WTC11 (cell line): Measurements from ENCODE around the gene ING5. TPM values are rescaled to one million over a fixed set of nuclear protein-coding genes. Genes with fewer than 3 reads are reported as not detected.

Source experiments
- ATAC-seq: fragments of 200-7000 bp; cut with Tn5 transposase; 2 replicates; pipeline ENCODE4 v1.10.0; 2021; ENCODE audit warnings: mild to moderate bottlenecking, moderate library complexity
- CTCF ChIA-PET: fragments of 300-600 bp; sonication (Branson Sonifier 250); formaldehyde crosslinking; loops from one replicate; lab custom pipeline; 2021; ENCODE audit warnings: antibody characterized with exemption; lab: Charles Lee
- POLR2A ChIA-PET: fragments of 350-600 bp; sonication (Branson Sonifier 250); formaldehyde crosslinking; loops from one replicate; lab custom pipeline; 2021; ENCODE audit warnings: antibody characterized with exemption; lab: Charles Lee
- DNase-seq: peaks from one replicate; pipeline ENCODE4 v3.0.0; 2021; ENCODE audit warnings: low spot score
- H3K27ac Mint-ChIP-seq: 2 replicates; pipeline ENCODE4 v1.8.0; 2021; ENCODE audit warnings: mixed read lengths
- H3K27me3 Mint-ChIP-seq: 2 replicates; pipeline ENCODE4 v1.8.0; 2021; ENCODE audit warnings: low read depth, mild to moderate bottlenecking, moderate library complexity, mixed read lengths
- H3K36me3 Mint-ChIP-seq: 2 replicates; pipeline ENCODE4 v1.8.0; 2021; ENCODE audit warnings: mixed read lengths
- H3K4me1 Mint-ChIP-seq: 2 replicates; pipeline ENCODE4 v1.8.0; 2022; ENCODE audit warnings: mixed read lengths
- H3K4me3 Mint-ChIP-seq: 2 replicates; pipeline ENCODE4 v1.8.0; 2021; ENCODE audit warnings: mild to moderate bottlenecking, moderate library complexity, mixed read lengths
- H3K9me3 Mint-ChIP-seq: 2 replicates; pipeline ENCODE4 v1.8.0; 2021; ENCODE audit warnings: mixed read lengths
- AFF4 ChIP-seq: sonication (generic); formaldehyde crosslinking; IDR thresholded peaks from 2 replicates; pipeline ENCODE4 v1.8.1; 2023; ENCODE audit warnings: mild to moderate bottlenecking, missing genetic modification reagents, borderline replicate concordance
- ARID4B ChIP-seq: sonication (generic); formaldehyde crosslinking; IDR thresholded peaks from 2 replicates; pipeline ENCODE4 v1.8.0; 2023; ENCODE audit warnings: missing genetic modification reagents, mild to moderate bottlenecking, borderline replicate concordance
- ATF1 ChIP-seq: sonication (generic); formaldehyde crosslinking; IDR thresholded peaks from 2 replicates; pipeline ENCODE4 v1.8.1; 2023; ENCODE audit warnings: mild to moderate bottlenecking, moderate library complexity, missing genetic modification reagents
- GRHL2 ChIP-seq: fragments of 250-450 bp; sonication (Bioruptor Pico); IDR thresholded peaks from 2 replicates; pipeline ENCODE4 v1.8.0; 2022; ENCODE audit warnings: mild to moderate bottlenecking, moderate library complexity; ENCODE audit not compliant: insufficient replicate concordance, severe bottlenecking
- HMGA2 ChIP-seq: fragments of 250-450 bp; sonication (Bioruptor Pico); IDR thresholded peaks from 2 replicates; pipeline ENCODE4 v1.4.0; 2021; ENCODE audit warnings: mild to moderate bottlenecking, moderate library complexity
- IRF2 ChIP-seq: sonication (generic); formaldehyde crosslinking; IDR thresholded peaks from 2 replicates; pipeline ENCODE4 v1.8.0; 2022; ENCODE audit warnings: low read depth, missing genetic modification reagents, borderline replicate concordance
- MLX ChIP-seq: sonication (generic); formaldehyde crosslinking; IDR thresholded peaks from 2 replicates; pipeline ENCODE4 v1.8.1; 2023; ENCODE audit warnings: mild to moderate bottlenecking, missing genetic modification reagents, moderate library complexity
- MXD4 ChIP-seq: fragments of 250-450 bp; sonication (Bioruptor Pico); IDR thresholded peaks from 2 replicates; pipeline ENCODE4 v1.8.0; 2021; ENCODE audit warnings: mild to moderate bottlenecking, moderate library complexity, borderline replicate concordance
- PRDM15 ChIP-seq: sonication (generic); formaldehyde crosslinking; IDR thresholded peaks from 2 replicates; pipeline ENCODE4 v1.8.0; 2022; ENCODE audit warnings: missing genetic modification reagents
- STAT6 ChIP-seq: sonication (generic); formaldehyde crosslinking; conservative IDR thresholded peaks from 2 replicates; pipeline ENCODE4 v1.8.1; 2023; ENCODE audit warnings: mild to moderate bottlenecking, low read depth, missing genetic modification reagents, moderate library complexity
- TCF7 ChIP-seq: sonication (generic); formaldehyde crosslinking; IDR thresholded peaks from 2 replicates; pipeline ENCODE4 v1.8.0; 2022; ENCODE audit warnings: mild to moderate bottlenecking, low read depth, missing genetic modification reagents, moderate library complexity
- USF2 ChIP-seq: sonication (generic); formaldehyde crosslinking; IDR thresholded peaks from 2 replicates; pipeline ENCODE4 v1.8.1; 2023; ENCODE audit warnings: mild to moderate bottlenecking, missing genetic modification reagents, moderate library complexity
- ZMAT4 ChIP-seq: fragments of 250-450 bp; sonication (Bioruptor Pico); IDR thresholded peaks from 2 replicates; pipeline ENCODE4 v1.9.0; 2021; ENCODE audit warnings: mild to moderate bottlenecking
- ZNF317 ChIP-seq: sonication (generic); formaldehyde crosslinking; IDR thresholded peaks from 2 replicates; pipeline ENCODE4 v1.8.1; 2023; ENCODE audit warnings: low read depth, mild to moderate bottlenecking, moderate library complexity, missing genetic modification reagents, borderline replicate concordance
- total RNA-seq: library from RNA; stranded (reverse); gene quantifications from 3 replicates; pipeline ENCODE4 v1.2.3, GENCODE V29; 2021

Gene ING5
- total RNA-seq, 1 experiment from 2014 or later: 43.1 TPM

- peak overlapping the region; percentile 83 for H3K4me3 Mint-ChIP-seq
- ChIA-PET CTCF (interaction anchor here (0.8 to 4.1 kb wide), 9 partner anchors 12 to 174 kb away, joined by 4 to 30 read pairs (median 7); partner anchors contain the start of genes D2HGDH and DTYMK), POLR2A (interaction anchor here (3.0 kb wide), 1 partner anchor 16 kb away, joined by 28 read pairs; the partner anchor contains the start of gene DTYMK)
- peaks cover 30% of the 10 kb centered on the region for H3K36me3 Mint-ChIP-seq
- peak overlapping the region; percentile 22 for H3K27ac Mint-ChIP-seq
- 0 out of 2 replicates have a peak, but pooled peaks cover 7% of the 10 kb centered on the region for H3K9me3 Mint-ChIP-seq
- no peaks in the 10 kb centered on the region for H3K27me3 Mint-ChIP-seq
- ATAC-seq (no peak; the same call in 1 of the 2 replicates), DNase-seq (no peak)
- peaks cover 12% of the 10 kb centered on the region for H3K4me1 Mint-ChIP-seq
- TF ChIP-seq HMGA2 (CRISPR knock-in tag) (no peak), MLX (CRISPR knock-in tag) (no peak), ARID4B (CRISPR knock-in tag) (peak; percentile 6; the same call in 1 of the 2 replicates), GRHL2 (no peak), TCF7 (CRISPR knock-in tag) (no peak), PRDM15 (CRISPR knock-in tag) (no peak), AFF4 (CRISPR knock-in tag) (no peak)
Observed at GRCh38 chr2:241703032-241703604, 1.3 kb downstream of the ING5 start.

GRCh38 chr2:241706537-241706936 is 4.7 kb downstream of the ING5 start:
- H3K27ac Mint-ChIP-seq: no peak overlapping the region
- ATAC-seq (no peak), DNase-seq (no peak)
- H3K4me1 Mint-ChIP-seq: peaks cover 5% of the 10 kb centered on the region
- 0 out of 2 replicates have a peak, but pooled peaks cover 7% of the 10 kb centered on the region for H3K9me3 Mint-ChIP-seq
- no peaks in the 10 kb centered on the region for H3K27me3 Mint-ChIP-seq
- POLR2A ChIA-PET: interaction anchor here (0.7 kb wide), 2 partner anchors 11 to 53 kb away, joined by 3 read pairs; no protein-coding TSS in a partner anchor
- CTCF ChIA-PET: interaction anchor here (0.7 kb wide), 2 partner anchors 8 to 117 kb away, joined by 3 to 4 read pairs; no protein-coding TSS in a partner anchor
- H3K4me3 Mint-ChIP-seq: no peak overlapping the region
- H3K36me3 Mint-ChIP-seq: peaks cover 53% of the 10 kb centered on the region
- no peak for TF ChIP-seq IRF2
- no peak for TF ChIP-seq MXD4 (CRISPR knock-in tag)
- no peak for TF ChIP-seq STAT6 (CRISPR knock-in tag)
- TF ChIP-seq ZNF317 (CRISPR knock-in tag): no peak
- no peak for TF ChIP-seq USF2 (CRISPR knock-in tag)
- no peak for TF ChIP-seq ATF1 (CRISPR knock-in tag)
- TF ChIP-seq ZMAT4 (CRISPR knock-in tag): no peak
